ENCODE results near the gene NTN4.

NTN4 gene

GRCh38 chr12:95764848-95765247 lies 25.7 kb downstream of the NTN4 start:
- no peaks in the 10 kb centered on the region for H3K36me3 ChIP-seq (ENCODE audit: control insufficient read depth, low read length)
- H3K9me3 ChIP-seq (ENCODE audit: control insufficient read depth, insufficient read depth, low read length), result no peaks in the 10 kb centered on the region
- no peak for TF ChIP-seq EZH2phosphoT487 (IDR thresholded peaks at IDR 0.05; ENCODE audit: borderline replicate concordance, low read length)
- TF ChIP-seq, protein P1, sequence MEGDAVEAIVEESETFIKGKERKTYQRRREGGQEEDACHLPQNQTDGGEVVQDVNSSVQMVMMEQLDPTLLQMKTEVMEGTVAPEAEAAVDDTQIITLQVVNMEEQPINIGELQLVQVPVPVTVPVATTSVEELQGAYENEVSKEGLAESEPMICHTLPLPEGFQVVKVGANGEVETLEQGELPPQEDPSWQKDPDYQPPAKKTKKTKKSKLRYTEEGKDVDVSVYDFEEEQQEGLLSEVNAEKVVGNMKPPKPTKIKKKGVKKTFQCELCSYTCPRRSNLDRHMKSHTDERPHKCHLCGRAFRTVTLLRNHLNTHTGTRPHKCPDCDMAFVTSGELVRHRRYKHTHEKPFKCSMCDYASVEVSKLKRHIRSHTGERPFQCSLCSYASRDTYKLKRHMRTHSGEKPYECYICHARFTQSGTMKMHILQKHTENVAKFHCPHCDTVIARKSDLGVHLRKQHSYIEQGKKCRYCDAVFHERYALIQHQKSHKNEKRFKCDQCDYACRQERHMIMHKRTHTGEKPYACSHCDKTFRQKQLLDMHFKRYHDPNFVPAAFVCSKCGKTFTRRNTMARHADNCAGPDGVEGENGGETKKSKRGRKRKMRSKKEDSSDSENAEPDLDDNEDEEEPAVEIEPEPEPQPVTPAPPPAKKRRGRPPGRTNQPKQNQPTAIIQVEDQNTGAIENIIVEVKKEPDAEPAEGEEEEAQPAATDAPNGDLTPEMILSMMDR (IDR thresholded peaks at IDR 0.05; ENCODE audit: low read depth, low read length, poor library complexity, severe bottlenecking), result no peak
- no peak overlapping the region for H3K27ac ChIP-seq (ENCODE audit: low read depth, low read length)
- no peaks in the 10 kb centered on the region for H3K9me2 ChIP-seq (replicated peaks; ENCODE audit: control insufficient read depth, low read length)
- peaks cover 8% of the 10 kb centered on the region; the same call in 1 of the 2 replicates for H3K27me3 ChIP-seq (ENCODE audit: control insufficient read depth, low read length)
- no peaks in the 10 kb centered on the region for H3K79me2 ChIP-seq (ENCODE audit: control insufficient read depth, low read length)
- H4K20me1 ChIP-seq (ENCODE audit: control insufficient read depth, insufficient read depth, low read depth, low read length), result no peaks in the 10 kb centered on the region
- no peak overlapping the region for H3K4me2 ChIP-seq (ENCODE audit: low read length)
- no peak overlapping the region for H3K4me3 ChIP-seq (ENCODE audit: low read length)
- no peaks in the 10 kb centered on the region for H3F3A ChIP-seq (ENCODE audit: control insufficient read depth, insufficient read depth)
- H3K4me1 ChIP-seq (ENCODE audit: control insufficient read depth, low read length), result no peaks in the 10 kb centered on the region

DNA sequence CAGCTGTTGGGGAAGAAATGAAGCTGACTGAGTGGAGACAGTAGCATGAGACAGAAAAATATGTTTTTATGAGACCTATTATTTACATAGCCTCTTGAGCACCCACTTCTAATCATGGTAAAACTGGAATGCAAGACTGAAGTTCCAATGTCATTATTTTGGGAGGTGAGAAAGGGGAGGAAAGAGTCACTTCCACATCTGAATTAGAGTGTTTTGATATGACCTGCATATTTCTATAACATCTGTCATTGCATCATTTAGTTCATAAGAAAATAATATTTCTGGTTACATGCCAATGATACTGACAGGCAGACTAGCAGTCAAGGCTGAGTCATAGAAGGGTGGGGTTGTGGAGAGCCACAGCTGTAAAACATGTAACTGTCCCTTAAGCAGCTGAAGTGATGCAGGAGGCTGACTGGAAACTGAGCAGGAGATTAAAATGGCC lies 26.7 kb downstream of the NTN4 start:
- H4K20me1 ChIP-seq (ENCODE audit: control insufficient read depth, insufficient read depth, low read depth, low read length), result no peaks in the 10 kb centered on the region
- no peak overlapping the region for H3K4me2 ChIP-seq (ENCODE audit: low read length)
- peaks cover 8% of the 10 kb centered on the region; the same call in 1 of the 2 replicates for H3K27me3 ChIP-seq (ENCODE audit: control insufficient read depth, low read length)
- H3K27ac ChIP-seq (ENCODE audit: low read depth, low read length), result no peak overlapping the region
- H3K9me3 ChIP-seq (ENCODE audit: control insufficient read depth, insufficient read depth, low read length), result no peaks in the 10 kb centered on the region
- H3K4me1 ChIP-seq (ENCODE audit: control insufficient read depth, low read length), result no peaks in the 10 kb centered on the region
- no peaks in the 10 kb centered on the region for H3K36me3 ChIP-seq (ENCODE audit: control insufficient read depth, low read length)
- H3K9me2 ChIP-seq (replicated peaks; ENCODE audit: control insufficient read depth, low read length), result no peaks in the 10 kb centered on the region
- no peaks in the 10 kb centered on the region for H3K79me2 ChIP-seq (ENCODE audit: control insufficient read depth, low read length)
- TF ChIP-seq, protein P1 (IDR thresholded peaks at IDR 0.05; ENCODE audit: low read depth, low read length, poor library complexity, severe bottlenecking), result no peak
- no peak for TF ChIP-seq EZH2phosphoT487 (IDR thresholded peaks at IDR 0.05; ENCODE audit: borderline replicate concordance, low read length)
- H3F3A ChIP-seq (ENCODE audit: control insufficient read depth, insufficient read depth), result no peaks in the 10 kb centered on the region
- H3K4me3 ChIP-seq (ENCODE audit: low read length), result no peak overlapping the region

DNA sequence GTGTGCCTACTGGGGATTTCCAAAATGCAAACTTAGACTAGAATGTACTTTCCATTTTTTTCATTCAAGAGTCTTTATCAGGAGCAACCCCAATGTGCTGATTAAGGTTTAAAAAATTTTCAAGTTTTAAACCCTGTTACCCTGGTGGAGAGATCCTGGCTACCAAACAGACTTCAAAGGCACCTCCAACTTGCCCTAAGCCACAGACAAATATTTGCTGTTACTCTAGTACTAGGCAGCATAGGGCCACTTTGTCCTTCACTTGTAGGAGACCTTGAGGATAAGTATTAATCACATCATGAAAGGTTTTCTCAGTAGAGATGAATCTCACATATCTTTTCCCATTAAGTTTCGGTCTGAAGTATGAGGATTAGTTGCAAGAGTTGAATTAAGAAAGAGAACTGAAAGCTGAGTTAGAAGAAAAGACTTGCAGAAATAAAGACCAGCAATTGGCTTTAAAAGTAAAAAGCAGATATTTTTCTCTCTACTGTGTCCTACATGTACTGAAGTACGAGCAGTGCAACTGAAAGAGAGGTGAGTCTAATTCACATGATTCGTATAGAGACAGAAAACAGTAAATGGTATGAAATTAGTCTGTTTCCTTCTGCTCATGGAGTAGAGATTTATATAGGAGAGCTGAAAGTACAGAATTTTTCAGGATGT lies 28.3 kb downstream of the NTN4 start:
- Histone ChIP-seq H3K27me3 (ENCODE audit: control insufficient read depth, low read length) (peaks cover 3% of the 10 kb centered on the region; the same call in 1 of the 2 replicates), H3K9me2 (replicated peaks; ENCODE audit: control insufficient read depth, low read length) (no peaks in the 10 kb centered on the region), H3F3A (ENCODE audit: control insufficient read depth, insufficient read depth) (no peaks in the 10 kb centered on the region), H3K4me1 (ENCODE audit: control insufficient read depth, low read length) (no peaks in the 10 kb centered on the region), H3K79me2 (ENCODE audit: control insufficient read depth, low read length) (no peaks in the 10 kb centered on the region), H3K4me2 (ENCODE audit: low read length) (no peak overlapping the region), H3K9me3 (ENCODE audit: control insufficient read depth, insufficient read depth, low read length) (no peaks in the 10 kb centered on the region), H3K36me3 (ENCODE audit: control insufficient read depth, low read length) (no peaks in the 10 kb centered on the region), H3K27ac (ENCODE audit: low read depth, low read length) (no peak overlapping the region), H4K20me1 (ENCODE audit: control insufficient read depth, insufficient read depth, low read depth, low read length) (no peaks in the 10 kb centered on the region), H3K4me3 (ENCODE audit: low read length) (no peak overlapping the region)
- TF ChIP-seq, protein P1 (IDR thresholded peaks at IDR 0.05; ENCODE audit: low read depth, low read length, poor library complexity, severe bottlenecking), result no peak
- TF ChIP-seq EZH2phosphoT487 (IDR thresholded peaks at IDR 0.05; ENCODE audit: borderline replicate concordance, low read length), result no peak

Measured in DOHH2 (cell line).